GM23338 (cell line): ENCODE data around the gene LRRC57. TPM values are rescaled to one million over a fixed set of nuclear protein-coding genes. Genes with fewer than 3 reads are reported as not detected.

Experiments used
- ATAC-seq: fragments of 200-7000 bp; cut with Tn5 transposase; 3 replicates; pipeline ENCODE4 v1.9.1; 2020
- DNase-seq: peaks from one replicate; pipeline ENCODE4 v3.0.0-alpha.2; 2015; ENCODE audit warnings: low spot score
- H2AFZ ChIP-seq: fragments of 200-600 bp; sonication (generic); 2 replicates; pipeline ENCODE4 v1.8.0; 2016; ENCODE audit warnings: antibody characterized with exemption, mild to moderate bottlenecking, moderate library complexity
- H3F3A ChIP-seq: fragments of 200-600 bp; sonication (generic); replicated peaks from 2 replicates; pipeline ENCODE4 v1.8.0; 2017; ENCODE audit warnings: antibody characterized with exemption, mixed run types, low read depth
- H3K27ac ChIP-seq: fragments of 200-600 bp; sonication (generic); 2 replicates; pipeline ENCODE4 v1.6.1; 2016; ENCODE audit warnings: low read depth
- H3K27me3 ChIP-seq: fragments of 200-600 bp; sonication (generic); 2 replicates; pipeline ENCODE4 v1.8.0; 2016; ENCODE audit warnings: mild to moderate bottlenecking, mixed run types, moderate library complexity; ENCODE audit not compliant: insufficient read depth
- H3K36me3 ChIP-seq: fragments of 200-600 bp; sonication (generic); 2 replicates; pipeline ENCODE4 v1.8.0; 2016; ENCODE audit warnings: mild to moderate bottlenecking; ENCODE audit not compliant: insufficient read depth
- H3K4me1 ChIP-seq: fragments of 200-600 bp; sonication (generic); 2 replicates; pipeline ENCODE4 v1.8.0; 2016; ENCODE audit warnings: mild to moderate bottlenecking, moderate library complexity; ENCODE audit not compliant: insufficient read depth
- H3K4me2 ChIP-seq: fragments of 200-600 bp; sonication (generic); 2 replicates; pipeline ENCODE4 v1.7.1; 2017; ENCODE audit warnings: mixed run types
- H3K4me3 ChIP-seq: fragments of 200-600 bp; sonication (generic); 2 replicates; pipeline ENCODE4 v1.6.1; 2016; ENCODE audit warnings: mixed run types
- H3K79me2 ChIP-seq: fragments of 200-600 bp; sonication (generic); replicated peaks from 2 replicates; pipeline ENCODE4 v1.8.0; 2017; ENCODE audit warnings: mild to moderate bottlenecking; ENCODE audit not compliant: insufficient read depth
- H3K9me2 ChIP-seq: fragments of 200-600 bp; sonication (generic); 2 replicates; pipeline ENCODE4 v1.8.0; 2017; ENCODE audit not compliant: insufficient read depth
- H4K20me1 ChIP-seq: fragments of 200-600 bp; sonication (generic); replicated peaks from 2 replicates; pipeline ENCODE4 v1.8.0; 2017; ENCODE audit warnings: mild to moderate bottlenecking; ENCODE audit not compliant: insufficient read depth
- H3K27ac Mint-ChIP-seq: 2 replicates; pipeline ENCODE4 v1.8.0; 2020; ENCODE audit warnings: inconsistent platforms, mild to moderate bottlenecking, moderate library complexity, mixed read lengths
- H3K27me3 Mint-ChIP-seq: 3 replicates; pipeline ENCODE4 v1.8.0; 2022; ENCODE audit warnings: low read depth, mild to moderate bottlenecking, moderate library complexity, mixed read lengths, inconsistent platforms; ENCODE audit not compliant: insufficient read depth, poor library complexity
- H3K36me3 Mint-ChIP-seq: 3 replicates; pipeline ENCODE4 v1.8.0; 2021; ENCODE audit warnings: low read depth, mild to moderate bottlenecking, inconsistent platforms, moderate library complexity, mixed read lengths
- H3K4me1 Mint-ChIP-seq: 3 replicates; pipeline ENCODE4 v1.8.0; 2020; ENCODE audit warnings: mild to moderate bottlenecking, inconsistent platforms, mixed read lengths
- H3K4me3 Mint-ChIP-seq: 3 replicates; pipeline ENCODE4 v1.8.0; 2021; ENCODE audit warnings: moderate library complexity, mild to moderate bottlenecking, inconsistent platforms, mixed read lengths
- H3K9me3 Mint-ChIP-seq: 3 replicates; pipeline ENCODE4 v1.8.0; 2020; ENCODE audit warnings: moderate library complexity, mild to moderate bottlenecking, inconsistent platforms, mixed read lengths
- EZH2phosphoT487 ChIP-seq: fragments of 200-600 bp; sonication (generic); IDR thresholded peaks from one replicate; pipeline ENCODE4 v1.8.1; 2018; ENCODE audit warnings: antibody characterized with exemption; ENCODE audit not compliant: unreplicated experiment
- JUNB ChIP-seq: IDR thresholded peaks from one replicate; pipeline ENCODE4 v1.6.1; 2016; ENCODE audit warnings: antibody characterized with exemption; ENCODE audit not compliant: unreplicated experiment
- REST ChIP-seq: IDR thresholded peaks from one replicate; pipeline ENCODE4 v1.6.1; 2018; ENCODE audit warnings: antibody characterized with exemption; ENCODE audit not compliant: unreplicated experiment
- STAT1 ChIP-seq: IDR thresholded peaks from one replicate; pipeline ENCODE4 v1.6.1; 2016; ENCODE audit warnings: antibody characterized with exemption; ENCODE audit not compliant: unreplicated experiment
- ZNF331 ChIP-seq: fragments of 250-450 bp; sonication (Bioruptor Pico); IDR thresholded peaks from 2 replicates; pipeline ENCODE4 v1.5.0; 2020; ENCODE audit warnings: low read depth, mild to moderate bottlenecking, moderate library complexity
- polyA plus RNA-seq: library from polyadenylated mRNA; unstranded; fragments of >200 nt; fragmentation: Nextera tagmentation; extraction: Ambion mirVana; gene quantifications from 2 replicates; pipeline ENCODE4 v1.2.1, GENCODE V29; 2016
- total RNA-seq: library from RNA; depleted of rRNA; stranded (reverse); fragments of >200 nt; shearing (Covaris generic); gene quantifications from 2 replicates; pipeline ENCODE4 v1.2.3, GENCODE V29; 2014
- TF ChIP-seq, protein P1 (sequence below), 2 experiments: fragments of 200-600 bp in 1 of 2; sonication (generic) in 1 of 2; conservative IDR thresholded peaks; 2 replicates each; pipeline versions ENCODE4 v1.5.1 to v1.6.1; 2016 to 2017; ENCODE audit warnings: antibody characterized with exemption in 2 of 2, low read depth in 2 of 2, mild to moderate bottlenecking in 2 of 2, moderate library complexity in 1 of 2
- TF ChIP-seq, protein P2 (sequence below): fragments of 250-450 bp; sonication (Bioruptor Pico); IDR thresholded peaks from 2 replicates; pipeline ENCODE4 v1.5.0; 2020; ENCODE audit warnings: mild to moderate bottlenecking, moderate library complexity

LRRC57 gene
- total and polyA plus RNA-seq, 2 experiments from 2014 or later: 5.4 to 9.0 TPM

GRCh38 chr15:42494998-42495360, 53.6 kb downstream of the LRRC57 start:
- peaks cover 6% of the 10 kb centered on the region; the same call in 1 of the 2 replicates for H4K20me1 ChIP-seq
- H3K79me2 ChIP-seq: peaks cover 42% of the 10 kb centered on the region
- Mint-ChIP-seq H3K4me3 (peak overlapping the region; percentile 99), H3K9me3 (no peaks in the 10 kb centered on the region), H3K27ac (peak overlapping the region; percentile 96), H3K36me3 (peaks cover 8% of the 10 kb centered on the region; the same call in 2 of the 3 replicates), H3K4me1 (peaks cover 24% of the 10 kb centered on the region), H3K27me3 (peaks cover 17% of the 10 kb centered on the region)
- peak overlapping the region; percentile 89 for H3K27ac ChIP-seq
- H3K4me3 ChIP-seq: peak overlapping the region; percentile 76
- peak overlapping the region; percentile 93 for H3K4me2 ChIP-seq
- H3F3A ChIP-seq: no peaks in the 10 kb centered on the region
- no peak for ATAC-seq
- no peaks in the 10 kb centered on the region for H3K9me2 ChIP-seq
- peak; percentile 36 for DNase-seq
- H3K4me1 ChIP-seq: peaks cover 36% of the 10 kb centered on the region
- peak overlapping the region; percentile 90; the same call in 1 of the 2 replicates for H2AFZ ChIP-seq
- TF ChIP-seq REST: no peak
- no peaks in the 10 kb centered on the region for H3K36me3 ChIP-seq
- no peaks in the 10 kb centered on the region for H3K27me3 ChIP-seq

DNA sequence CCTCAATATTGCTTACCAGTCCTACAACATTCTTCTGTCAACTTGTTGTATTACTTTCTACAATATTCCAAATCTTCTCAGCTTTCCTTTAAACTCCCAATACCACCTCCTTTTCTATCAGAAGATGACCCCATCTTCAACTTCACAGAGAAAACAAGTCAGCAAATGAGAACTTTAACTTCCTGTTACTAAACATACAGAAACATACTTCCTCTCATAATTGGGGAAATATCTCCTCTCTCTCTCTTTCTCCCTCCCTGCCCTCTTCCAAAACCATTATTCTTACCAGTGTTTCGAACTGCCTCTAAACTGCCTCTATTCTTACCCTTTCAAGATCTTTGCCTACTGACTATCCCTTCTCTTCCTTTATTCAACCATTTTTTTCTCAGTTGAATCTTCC, 54.9 kb downstream of the LRRC57 start:
- DNase-seq (no peak), ATAC-seq (no peak)
- Mint-ChIP-seq H3K4me1 (peaks cover 20% of the 10 kb centered on the region), H3K36me3 (peaks cover 2% of the 10 kb centered on the region; the same call in 1 of the 3 replicates), H3K9me3 (no peaks in the 10 kb centered on the region), H3K4me3 (no peak overlapping the region), H3K27me3 (peaks cover 18% of the 10 kb centered on the region), H3K27ac (no peak overlapping the region)
- Histone ChIP-seq H3K36me3 (no peaks in the 10 kb centered on the region), H3F3A (no peaks in the 10 kb centered on the region), H3K4me1 (peaks cover 23% of the 10 kb centered on the region), H2AFZ (no peak overlapping the region), H3K4me3 (no peak overlapping the region), H3K27me3 (no peaks in the 10 kb centered on the region), H3K4me2 (no peak overlapping the region), H3K27ac (no peak overlapping the region), H4K20me1 (0 out of 2 replicates have a peak, but pooled peaks cover 3% of the 10 kb centered on the region), H3K79me2 (peaks cover 40% of the 10 kb centered on the region), H3K9me2 (no peaks in the 10 kb centered on the region)
- TF ChIP-seq JUNB: no peak
- no peak for TF ChIP-seq ZNF331 (CRISPR knock-in tag)
- TF ChIP-seq, protein P1, sequence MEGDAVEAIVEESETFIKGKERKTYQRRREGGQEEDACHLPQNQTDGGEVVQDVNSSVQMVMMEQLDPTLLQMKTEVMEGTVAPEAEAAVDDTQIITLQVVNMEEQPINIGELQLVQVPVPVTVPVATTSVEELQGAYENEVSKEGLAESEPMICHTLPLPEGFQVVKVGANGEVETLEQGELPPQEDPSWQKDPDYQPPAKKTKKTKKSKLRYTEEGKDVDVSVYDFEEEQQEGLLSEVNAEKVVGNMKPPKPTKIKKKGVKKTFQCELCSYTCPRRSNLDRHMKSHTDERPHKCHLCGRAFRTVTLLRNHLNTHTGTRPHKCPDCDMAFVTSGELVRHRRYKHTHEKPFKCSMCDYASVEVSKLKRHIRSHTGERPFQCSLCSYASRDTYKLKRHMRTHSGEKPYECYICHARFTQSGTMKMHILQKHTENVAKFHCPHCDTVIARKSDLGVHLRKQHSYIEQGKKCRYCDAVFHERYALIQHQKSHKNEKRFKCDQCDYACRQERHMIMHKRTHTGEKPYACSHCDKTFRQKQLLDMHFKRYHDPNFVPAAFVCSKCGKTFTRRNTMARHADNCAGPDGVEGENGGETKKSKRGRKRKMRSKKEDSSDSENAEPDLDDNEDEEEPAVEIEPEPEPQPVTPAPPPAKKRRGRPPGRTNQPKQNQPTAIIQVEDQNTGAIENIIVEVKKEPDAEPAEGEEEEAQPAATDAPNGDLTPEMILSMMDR (conservative IDR thresholded peaks at IDR 0.05; ENCODE audit: low read depth in 2 of 2): no peak
- TF ChIP-seq, protein P2, sequence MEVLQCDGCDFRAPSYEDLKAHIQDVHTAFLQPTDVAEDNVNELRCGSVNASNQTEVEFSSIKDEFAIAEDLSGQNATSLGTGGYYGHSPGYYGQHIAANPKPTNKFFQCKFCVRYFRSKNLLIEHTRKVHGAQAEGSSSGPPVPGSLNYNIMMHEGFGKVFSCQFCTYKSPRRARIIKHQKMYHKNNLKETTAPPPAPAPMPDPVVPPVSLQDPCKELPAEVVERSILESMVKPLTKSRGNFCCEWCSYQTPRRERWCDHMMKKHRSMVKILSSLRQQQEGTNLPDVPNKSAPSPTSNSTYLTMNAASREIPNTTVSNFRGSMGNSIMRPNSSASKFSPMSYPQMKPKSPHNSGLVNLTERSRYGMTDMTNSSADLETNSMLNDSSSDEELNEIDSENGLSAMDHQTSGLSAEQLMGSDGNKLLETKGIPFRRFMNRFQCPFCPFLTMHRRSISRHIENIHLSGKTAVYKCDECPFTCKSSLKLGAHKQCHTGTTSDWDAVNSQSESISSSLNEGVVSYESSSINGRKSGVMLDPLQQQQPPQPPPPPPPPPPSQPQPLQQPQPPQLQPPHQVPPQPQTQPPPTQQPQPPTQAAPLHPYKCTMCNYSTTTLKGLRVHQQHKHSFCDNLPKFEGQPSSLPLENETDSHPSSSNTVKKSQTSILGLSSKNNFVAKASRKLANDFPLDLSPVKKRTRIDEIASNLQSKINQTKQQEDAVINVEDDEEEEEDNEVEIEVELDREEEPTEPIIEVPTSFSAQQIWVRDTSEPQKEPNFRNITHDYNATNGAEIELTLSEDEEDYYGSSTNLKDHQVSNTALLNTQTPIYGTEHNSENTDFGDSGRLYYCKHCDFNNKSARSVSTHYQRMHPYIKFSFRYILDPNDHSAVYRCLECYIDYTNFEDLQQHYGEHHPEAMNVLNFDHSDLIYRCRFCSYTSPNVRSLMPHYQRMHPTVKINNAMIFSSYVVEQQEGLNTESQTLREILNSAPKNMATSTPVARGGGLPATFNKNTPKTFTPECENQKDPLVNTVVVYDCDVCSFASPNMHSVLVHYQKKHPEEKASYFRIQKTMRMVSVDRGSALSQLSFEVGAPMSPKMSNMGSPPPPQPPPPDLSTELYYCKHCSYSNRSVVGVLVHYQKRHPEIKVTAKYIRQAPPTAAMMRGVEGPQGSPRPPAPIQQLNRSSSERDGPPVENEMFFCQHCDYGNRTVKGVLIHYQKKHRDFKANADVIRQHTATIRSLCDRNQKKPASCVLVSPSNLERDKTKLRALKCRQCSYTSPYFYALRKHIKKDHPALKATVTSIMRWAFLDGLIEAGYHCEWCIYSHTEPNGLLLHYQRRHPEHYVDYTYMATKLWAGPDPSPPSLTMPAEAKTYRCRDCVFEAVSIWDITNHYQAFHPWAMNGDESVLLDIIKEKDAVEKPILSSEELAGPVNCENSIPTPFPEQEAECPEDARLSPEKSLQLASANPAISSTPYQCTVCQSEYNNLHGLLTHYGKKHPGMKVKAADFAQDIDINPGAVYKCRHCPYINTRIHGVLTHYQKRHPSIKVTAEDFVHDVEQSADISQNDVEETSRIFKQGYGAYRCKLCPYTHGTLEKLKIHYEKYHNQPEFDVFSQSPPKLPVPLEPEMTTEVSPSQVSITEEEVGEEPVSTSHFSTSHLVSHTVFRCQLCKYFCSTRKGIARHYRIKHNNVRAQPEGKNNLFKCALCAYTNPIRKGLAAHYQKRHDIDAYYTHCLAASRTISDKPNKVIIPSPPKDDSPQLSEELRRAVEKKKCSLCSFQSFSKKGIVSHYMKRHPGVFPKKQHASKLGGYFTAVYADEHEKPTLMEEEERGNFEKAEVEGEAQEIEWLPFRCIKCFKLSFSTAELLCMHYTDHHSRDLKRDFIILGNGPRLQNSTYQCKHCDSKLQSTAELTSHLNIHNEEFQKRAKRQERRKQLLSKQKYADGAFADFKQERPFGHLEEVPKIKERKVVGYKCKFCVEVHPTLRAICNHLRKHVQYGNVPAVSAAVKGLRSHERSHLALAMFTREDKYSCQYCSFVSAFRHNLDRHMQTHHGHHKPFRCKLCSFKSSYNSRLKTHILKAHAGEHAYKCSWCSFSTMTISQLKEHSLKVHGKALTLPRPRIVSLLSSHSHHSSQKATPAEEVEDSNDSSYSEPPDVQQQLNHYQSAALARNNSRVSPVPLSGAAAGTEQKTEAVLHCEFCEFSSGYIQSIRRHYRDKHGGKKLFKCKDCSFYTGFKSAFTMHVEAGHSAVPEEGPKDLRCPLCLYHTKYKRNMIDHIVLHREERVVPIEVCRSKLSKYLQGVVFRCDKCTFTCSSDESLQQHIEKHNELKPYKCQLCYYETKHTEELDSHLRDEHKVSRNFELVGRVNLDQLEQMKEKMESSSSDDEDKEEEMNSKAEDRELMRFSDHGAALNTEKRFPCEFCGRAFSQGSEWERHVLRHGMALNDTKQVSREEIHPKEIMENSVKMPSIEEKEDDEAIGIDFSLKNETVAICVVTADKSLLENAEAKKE (CRISPR knock-in tag): no peak
- TF ChIP-seq EZH2phosphoT487: no peak
- TF ChIP-seq STAT1: no peak
